HUES64 (cell line): ENCODE measurements around the gene PRODH2.

Experiments
- H3K27ac ChIP-seq: 2 replicates; pipeline ENCODE4 v1.7.0; 2013; ENCODE audit warnings: low read depth, low read length, inconsistent platforms
- H3K27me3 ChIP-seq: 2 replicates; pipeline ENCODE4 v1.6.1; 2013; ENCODE audit warnings: mild to moderate bottlenecking, low read length; ENCODE audit not compliant: insufficient read depth
- H3K36me3 ChIP-seq: 2 replicates; pipeline ENCODE4 v1.6.1; 2013; ENCODE audit warnings: mild to moderate bottlenecking, low read length; ENCODE audit not compliant: insufficient read depth
- H3K4me1 ChIP-seq: 2 replicates; pipeline ENCODE4 v1.6.1; 2013; ENCODE audit warnings: mild to moderate bottlenecking, low read length, moderate library complexity; ENCODE audit not compliant: insufficient read depth
- H3K4me3 ChIP-seq: 2 replicates; pipeline ENCODE4 v1.5.1; 2013; ENCODE audit warnings: mild to moderate bottlenecking, low read length, moderate library complexity
- H3K9ac ChIP-seq: 2 replicates; pipeline ENCODE4 v1.6.1; 2013; ENCODE audit warnings: mild to moderate bottlenecking, low read depth, low read length
- H3K9me3 ChIP-seq: 2 replicates; pipeline ENCODE4 v1.6.1; 2013; ENCODE audit warnings: low read depth, low read length; ENCODE audit not compliant: insufficient read depth
- WGBS: fragments of 150-250, 120-280 bp; methylation state at CpG from one replicate; pipeline ENCODE4 v1.1.7; 2013; ENCODE audit warnings: missing lambda C conversion rate; 5-methylcytosine and 5-hydroxymethylcytosine counted together

Gene PRODH2

GRCh38 chr19:35766571-35767104, 46.0 kb downstream of the PRODH2 start:
- peaks cover 7% of the 10 kb centered on the region; the same call in 1 of the 2 replicates for H3K4me1 ChIP-seq
- no peak overlapping the region for H3K27ac ChIP-seq
- peaks cover 42% of the 10 kb centered on the region for H3K36me3 ChIP-seq
- H3K4me3 ChIP-seq, result no peak overlapping the region
- H3K9me3 ChIP-seq, result no peaks in the 10 kb centered on the region
- no peaks in the 10 kb centered on the region for H3K27me3 ChIP-seq
- 85% methylated on average over 11 of the region's 11 CpGs for WGBS
- H3K9ac ChIP-seq, result no peak overlapping the region

GRCh38 chr19:35764432-35765315, 48.0 kb downstream of the PRODH2 start:
- no peaks in the 10 kb centered on the region for H3K9me3 ChIP-seq

GRCh38 chr19:35760711-35761349, 51.8 kb downstream of the PRODH2 start:
- no peak overlapping the region for H3K4me3 ChIP-seq
- H3K9me3 ChIP-seq, result no peaks in the 10 kb centered on the region
- H3K4me1 ChIP-seq, result peaks cover 9% of the 10 kb centered on the region; the same call in 1 of the 2 replicates
- H3K27ac ChIP-seq, result no peak overlapping the region
- 94% methylated on average over 4 of the region's 4 CpGs for WGBS
- no peak overlapping the region for H3K9ac ChIP-seq
- H3K36me3 ChIP-seq, result peaks cover 48% of the 10 kb centered on the region
- H3K27me3 ChIP-seq, result peaks cover 10% of the 10 kb centered on the region

More at GRCh38 chr19:35764432-35765315, 48.0 kb downstream of the PRODH2 start:
- Histone ChIP-seq H3K4me3 (no peak overlapping the region), H3K9ac (no peak overlapping the region), H3K36me3 (peaks cover 57% of the 10 kb centered on the region), H3K27ac (no peak overlapping the region), H3K4me1 (peaks cover 7% of the 10 kb centered on the region; the same call in 1 of the 2 replicates), H3K27me3 (no peaks in the 10 kb centered on the region)
- WGBS, result 94% methylated on average over 17 of the region's 17 CpGs

GRCh38 chr19:35759697-35760096, 52.9 kb downstream of the PRODH2 start:
- Histone ChIP-seq H3K4me3 (no peak overlapping the region), H3K4me1 (peaks cover 9% of the 10 kb centered on the region; the same call in 1 of the 2 replicates), H3K36me3 (peaks cover 38% of the 10 kb centered on the region), H3K9me3 (no peaks in the 10 kb centered on the region), H3K9ac (no peak overlapping the region), H3K27ac (no peak overlapping the region), H3K27me3 (peaks cover 19% of the 10 kb centered on the region)
- WGBS, result 98% methylated on average over 2 of the region's 2 CpGs

GRCh38 chr19:35757749-35758608, 54.7 kb downstream of the PRODH2 start, which contains the start of gene PROSER3:
PROSER3 (plus strand) TSS chr19:35758176; CDS start chr19:35758216, 40 bp downstream.
- Histone ChIP-seq H3K4me3 (peak within 1 kb of the TSS; percentile 98), H3K27ac (peak within 1 kb of the TSS; percentile 92), H3K9ac (peak within 1 kb of the TSS; percentile 92), H3K9me3 (no peaks in the 10 kb centered on the region), H3K4me1 (peaks cover 9% of the 10 kb centered on the region; the same call in 1 of the 2 replicates), H3K27me3 (peaks cover 19% of the 10 kb centered on the region), H3K36me3 (peaks cover 26% of the 10 kb centered on the region)
- WGBS, result under 1% methylated on average over 53 of the region's 53 CpGs

- WGBS, result 13% methylated on average over 19 of the region's 19 CpGs
- Histone ChIP-seq H3K9ac (peak overlapping the region; percentile 52), H3K27ac (peak overlapping the region; percentile 80), H3K4me3 (peak overlapping the region; percentile 98), H3K27me3 (peaks cover 19% of the 10 kb centered on the region), H3K36me3 (peaks cover 21% of the 10 kb centered on the region), H3K4me1 (peaks cover 9% of the 10 kb centered on the region; the same call in 1 of the 2 replicates), H3K9me3 (no peaks in the 10 kb centered on the region)
These were observed 55.4 kb downstream of the PRODH2 start for GRCh38 chr19:35757231-35757748.

- peaks cover 19% of the 10 kb centered on the region for H3K27me3 ChIP-seq
- peaks cover 14% of the 10 kb centered on the region for H3K36me3 ChIP-seq
- 32% methylated on average over 52 of the region's 52 CpGs for WGBS
- H3K9ac ChIP-seq, result peak within 1 kb of the TSS; percentile 52
- peaks cover 9% of the 10 kb centered on the region; the same call in 1 of the 2 replicates for H3K4me1 ChIP-seq
- H3K4me3 ChIP-seq, result peak within 1 kb of the TSS; percentile 98
- no peaks in the 10 kb centered on the region for H3K9me3 ChIP-seq
- peak within 1 kb of the TSS; percentile 80 for H3K27ac ChIP-seq
These were observed 56.0 kb downstream of the PRODH2 start, which contains the start of gene HSPB6 for GRCh38 chr19:35756377-35757230. HSPB6 (minus strand) TSS chr19:35757029; CDS start chr19:35757008, 21 bp downstream.

GRCh38 chr19:35755550-35756376, 56.9 kb downstream of the PRODH2 start:
- Histone ChIP-seq H3K27ac (no peak overlapping the region), H3K4me3 (peak overlapping the region; percentile 56)

GRCh38 chr19:35755131-35755549, 57.5 kb downstream of the PRODH2 start:
- WGBS, result 41% methylated on average over 17 of the region's 17 CpGs
- peak overlapping the region; percentile 56 for H3K4me3 ChIP-seq
- H3K9ac ChIP-seq, result peak overlapping the region; percentile 3; the same call in 1 of the 2 replicates
- H3K27ac ChIP-seq, result no peak overlapping the region
- H3K36me3 ChIP-seq, result peaks cover 3% of the 10 kb centered on the region; the same call in 1 of the 2 replicates
- H3K9me3 ChIP-seq, result no peaks in the 10 kb centered on the region
- peaks cover 19% of the 10 kb centered on the region for H3K27me3 ChIP-seq
- H3K4me1 ChIP-seq, result peaks cover 9% of the 10 kb centered on the region; the same call in 1 of the 2 replicates

More at GRCh38 chr19:35755550-35756376, 56.9 kb downstream of the PRODH2 start:
- 7% methylated on average over 74 of the region's 74 CpGs for WGBS
- peak overlapping the region; percentile 3; the same call in 1 of the 2 replicates for H3K9ac ChIP-seq
- peaks cover 9% of the 10 kb centered on the region for H3K36me3 ChIP-seq
- H3K27me3 ChIP-seq, result peaks cover 19% of the 10 kb centered on the region
- H3K9me3 ChIP-seq, result no peaks in the 10 kb centered on the region
- H3K4me1 ChIP-seq, result peaks cover 9% of the 10 kb centered on the region; the same call in 1 of the 2 replicates
